ENCODE results near the gene PAX5.
A peak's percentile ranks its signal among the peaks of the same experiment; 100 is the strongest.

Gene PAX5

GRCh38 chr9:37036776-37037502, 2.9 kb upstream of the PAX5 start:
- DNase-seq = peak; percentile 53

- peak; percentile 32 for DNase-seq
Measured at GRCh38 chr9:37036371-37036775, 2.3 kb upstream of the PAX5 start.

GRCh38 chr9:37035648-37036370, 1.7 kb upstream of the PAX5 start:
- DNase-seq = peak; percentile 46

- DNase-seq = no peak
Measured at GRCh38 chr9:37034938-37035647, 1.0 kb upstream of the PAX5 start.

- DNase-seq = peak; percentile 43
Measured at GRCh38 chr9:37034305-37034937, 353 bp upstream of the PAX5 start.

- no peak for DNase-seq
Measured at GRCh38 chr9:37033141-37033540, 927 bp downstream of the PAX5 start.

GRCh38 chr9:37032713-37033112, 1.4 kb downstream of the PAX5 start:
- DNase-seq = no peak

- no peak for DNase-seq
Measured at GRCh38 chr9:37031902-37032301, 2.2 kb downstream of the PAX5 start.

- DNase-seq = no peak
Measured at GRCh38 chr9:37031081-37031480, 3.0 kb downstream of the PAX5 start.

- DNase-seq = no peak
Measured at GRCh38 chr9:37030611-37030939, 3.5 kb downstream of the PAX5 start.

GRCh38 chr9:37029776-37030610, 4.1 kb downstream of the PAX5 start:
- no peak for DNase-seq

GRCh38 chr9:37029304-37029775, 4.7 kb downstream of the PAX5 start:
- DNase-seq = no peak

- no peak for DNase-seq
Measured at GRCh38 chr9:37028420-37029031, 5.5 kb downstream of the PAX5 start.

- DNase-seq = peak; percentile 92
Measured at GRCh38 chr9:37027582-37028419, 6.3 kb downstream of the PAX5 start.

GRCh38 chr9:37026931-37027581, 7.0 kb downstream of the PAX5 start:
- peak; percentile 25 for DNase-seq

- no peak for DNase-seq
Measured at GRCh38 chr9:37026113-37026930, 7.7 kb downstream of the PAX5 start.

GRCh38 chr9:37025823-37026112, 8.3 kb downstream of the PAX5 start:
- DNase-seq = no peak

GRCh38 chr9:37025071-37025822, 8.8 kb downstream of the PAX5 start:
- no peak for DNase-seq

GRCh38 chr9:37017546-37017945, 16.5 kb downstream of the PAX5 start:
- no peak for DNase-seq
